Activated naive CD4-positive, alpha-beta T cell treated with anti-CD3 and anti-CD28 coated beads, Interleukin-2, amount 50 U/mL, for 72 hours (primary cell): ENCODE data around the gene NAT10. TPM values are rescaled to one million over a fixed set of nuclear protein-coding genes. Genes with fewer than 3 reads are reported as not detected.

Source experiments
- ATAC-seq, 2 donors: fragments of 150-1000 bp; cut with Tn5 transposase; 2 replicates each; pipeline ENCODE4 v1.10.0; 2021; ENCODE audit warnings: mild to moderate bottlenecking in 2 of 2, moderate library complexity in 2 of 2
- DNase-seq, 2 donors: peaks; one replicate each; pipeline ENCODE4 v3.0.0; 2021 to 2022; ENCODE audit warnings: low spot score in 2 of 2
- H3K27ac Mint-ChIP-seq, 2 donors: one replicate each; pipeline ENCODE4 v1.8.0; 2022; ENCODE audit warnings: mild to moderate bottlenecking in 2 of 2, mixed read lengths in 2 of 2
- H3K36me3 Mint-ChIP-seq, 2 donors: one replicate each; pipeline ENCODE4 v1.8.0; 2022; ENCODE audit warnings: mixed read lengths in 2 of 2
- H3K9me3 Mint-ChIP-seq, 2 donors: one replicate each; pipeline ENCODE4 v1.8.0; 2022; ENCODE audit warnings: mixed read lengths in 2 of 2
- total RNA-seq, 2 donors: library from RNA; stranded (reverse); gene quantifications; one replicate each; pipeline ENCODE4 v1.2.3, GENCODE V29; 2022

Gene NAT10
- total RNA-seq, 2 donors from 2014 or later: 53.9 to 154 TPM

DNA sequence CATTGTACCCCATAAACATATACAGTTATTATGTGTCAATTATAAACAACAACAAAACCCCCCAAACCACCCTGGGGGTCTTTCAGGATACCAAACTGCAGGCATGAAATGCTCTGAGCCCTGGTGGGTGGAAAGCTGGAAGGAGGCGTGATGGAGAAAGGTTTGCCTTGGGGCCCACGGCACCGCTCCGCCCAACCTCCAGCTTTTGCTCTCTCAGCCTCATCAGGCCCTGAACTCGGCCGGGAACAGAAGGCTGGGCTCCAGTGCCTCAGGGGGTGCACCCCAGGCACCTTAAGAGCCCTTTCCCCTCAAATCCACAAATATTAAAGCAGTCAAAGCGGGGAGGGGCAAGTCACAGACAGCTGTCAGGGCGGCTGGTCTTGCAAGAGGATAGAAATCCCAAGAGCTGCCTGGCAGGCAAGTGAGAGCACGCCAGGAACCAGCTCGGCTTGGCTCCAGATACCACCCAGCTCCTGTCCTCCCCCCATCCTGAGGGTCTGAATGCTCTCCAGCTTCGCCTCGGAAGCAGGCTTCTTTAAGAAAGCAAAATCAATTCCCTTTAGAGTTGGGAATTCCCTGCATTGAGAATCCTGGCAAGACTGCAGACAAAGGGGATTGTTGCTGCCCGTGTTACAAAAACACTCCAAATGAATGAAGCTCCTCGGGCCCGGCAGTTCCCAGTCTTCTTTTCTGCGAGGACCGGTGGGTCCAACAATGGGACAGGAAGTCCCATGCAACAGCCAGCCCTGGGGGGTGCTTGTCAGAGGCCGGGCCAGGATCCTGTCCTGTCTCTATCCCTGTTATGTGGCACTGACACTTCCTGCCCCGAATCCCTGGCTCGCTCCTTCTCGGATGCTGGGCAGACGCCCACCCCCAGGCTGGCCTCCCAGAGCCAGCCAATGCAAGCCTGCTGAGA is 80.8 kb downstream of the NAT10 start:
- Mint-ChIP-seq H3K9me3 (no peaks in the 10 kb centered on the region), H3K36me3 (no peaks in the 10 kb centered on the region), H3K27ac (no peak overlapping the region)
- ATAC-seq (no peak), DNase-seq (no peak)

DNA sequence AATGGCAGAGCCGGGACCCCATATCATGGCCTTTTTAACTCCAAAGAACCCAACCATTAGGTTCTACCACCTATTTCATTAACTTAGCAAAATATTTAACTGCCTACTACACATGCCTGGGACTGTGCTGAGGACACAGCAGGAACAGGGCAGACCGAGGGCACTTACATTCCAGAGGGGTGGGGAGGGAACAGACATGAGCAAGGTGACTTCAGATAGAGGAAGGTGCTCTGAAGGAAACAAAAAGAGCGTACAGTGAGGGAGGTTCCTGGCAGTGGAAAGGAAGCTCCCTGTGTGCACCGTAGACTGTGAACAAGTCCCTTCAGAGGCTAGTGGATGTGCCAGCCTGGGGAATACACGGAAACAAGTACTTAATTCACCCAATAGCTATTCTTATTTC is 82.8 kb downstream of the NAT10 start:
- ATAC-seq (no peak), DNase-seq (no peak)
- H3K27ac Mint-ChIP-seq: no peak overlapping the region
- no peaks in the 10 kb centered on the region for H3K36me3 Mint-ChIP-seq
- no peaks in the 10 kb centered on the region for H3K9me3 Mint-ChIP-seq

DNA sequence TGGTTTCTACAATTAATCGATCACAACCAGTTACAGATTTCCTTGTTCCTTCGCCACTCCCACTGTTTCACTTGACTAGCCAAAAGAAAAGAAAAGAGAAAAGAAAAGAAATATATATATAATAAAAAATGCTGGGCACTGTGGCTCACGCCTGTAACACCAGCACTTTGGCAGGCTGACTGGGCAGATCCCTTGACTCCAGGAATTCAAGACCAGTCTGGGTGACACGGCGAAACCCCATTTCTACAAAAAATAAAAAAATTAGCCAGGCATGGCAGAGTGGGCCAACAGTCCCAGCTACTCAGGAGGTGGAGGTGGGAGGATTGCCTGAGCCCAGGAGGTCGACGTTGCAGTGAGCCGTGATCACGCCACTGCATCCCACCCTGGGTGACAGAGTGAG is 83.8 kb downstream of the NAT10 start:
- ATAC-seq (no peak), DNase-seq (no peak)
- Mint-ChIP-seq H3K27ac (no peak overlapping the region), H3K9me3 (no peaks in the 10 kb centered on the region), H3K36me3 (no peaks in the 10 kb centered on the region)

DNA sequence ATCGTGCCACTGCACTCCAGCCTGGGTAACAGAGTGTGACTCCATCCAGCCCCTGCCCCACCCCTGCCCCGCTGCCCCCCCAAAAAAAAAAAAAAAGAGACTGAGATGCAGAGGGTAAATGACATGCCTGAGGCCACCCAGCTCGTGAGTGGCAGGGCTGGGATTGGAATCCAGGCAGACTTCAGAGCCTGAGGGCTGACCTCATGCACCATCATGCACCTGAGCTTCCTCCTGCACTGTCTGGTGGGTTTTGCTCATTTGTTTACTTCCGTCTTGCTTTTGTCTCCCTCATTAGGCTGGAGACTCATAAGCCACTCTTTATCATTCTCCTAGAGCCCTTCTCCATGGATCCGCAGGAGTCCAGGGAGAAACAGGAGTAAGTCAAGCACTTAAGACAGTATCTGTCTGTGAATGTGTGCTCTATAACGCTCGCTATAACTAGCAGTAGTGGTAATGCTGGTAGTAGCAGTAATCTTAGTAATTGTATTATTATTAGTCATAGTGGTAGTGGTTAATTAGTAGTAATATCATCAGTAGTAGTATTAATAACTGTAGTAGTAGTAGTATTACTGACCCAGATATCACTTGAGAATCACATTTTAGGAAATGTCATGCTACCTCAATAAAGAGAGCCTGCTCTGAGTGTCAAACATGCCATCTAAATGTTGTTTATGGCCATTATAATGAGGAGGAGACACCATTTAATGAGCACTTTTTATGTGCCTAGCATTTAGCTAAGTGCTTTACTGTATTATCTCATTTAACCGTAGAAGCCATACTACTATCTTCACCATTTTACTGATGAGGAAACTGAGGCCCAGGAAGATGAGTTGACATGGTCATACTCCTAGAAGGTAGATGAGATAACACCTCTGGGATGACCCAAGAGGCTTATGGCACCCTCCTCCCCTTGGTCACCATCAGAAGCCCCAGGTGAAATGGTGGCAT is 85.0 kb downstream of the NAT10 start:
- no peaks in the 10 kb centered on the region for H3K9me3 Mint-ChIP-seq
- DNase-seq (no peak), ATAC-seq (no peak)
- no peaks in the 10 kb centered on the region for H3K36me3 Mint-ChIP-seq
- no peak overlapping the region for H3K27ac Mint-ChIP-seq

DNA sequence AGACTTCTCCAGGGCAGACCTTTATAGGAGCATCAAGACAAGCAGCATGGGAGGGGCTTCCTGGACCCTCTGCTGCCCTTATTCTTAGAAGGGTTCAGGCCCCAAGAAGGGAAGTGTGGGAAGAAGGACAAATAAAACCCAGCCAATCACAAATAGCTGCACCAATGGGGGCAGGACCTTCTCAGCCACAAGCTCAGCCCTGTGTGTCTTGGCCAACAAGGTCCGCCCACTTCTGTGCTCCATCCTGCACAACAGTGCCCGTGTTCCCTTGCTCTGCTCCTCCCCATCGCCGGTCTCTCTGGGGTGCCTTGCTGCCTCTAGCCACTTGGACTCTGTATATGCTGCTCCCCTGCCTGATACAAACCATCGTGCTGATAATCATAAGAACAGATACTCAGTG is 86.1 kb downstream of the NAT10 start:
- Mint-ChIP-seq H3K27ac (no peak overlapping the region), H3K9me3 (no peaks in the 10 kb centered on the region), H3K36me3 (no peaks in the 10 kb centered on the region)
- DNase-seq: no peak
- ATAC-seq: no peak

DNA sequence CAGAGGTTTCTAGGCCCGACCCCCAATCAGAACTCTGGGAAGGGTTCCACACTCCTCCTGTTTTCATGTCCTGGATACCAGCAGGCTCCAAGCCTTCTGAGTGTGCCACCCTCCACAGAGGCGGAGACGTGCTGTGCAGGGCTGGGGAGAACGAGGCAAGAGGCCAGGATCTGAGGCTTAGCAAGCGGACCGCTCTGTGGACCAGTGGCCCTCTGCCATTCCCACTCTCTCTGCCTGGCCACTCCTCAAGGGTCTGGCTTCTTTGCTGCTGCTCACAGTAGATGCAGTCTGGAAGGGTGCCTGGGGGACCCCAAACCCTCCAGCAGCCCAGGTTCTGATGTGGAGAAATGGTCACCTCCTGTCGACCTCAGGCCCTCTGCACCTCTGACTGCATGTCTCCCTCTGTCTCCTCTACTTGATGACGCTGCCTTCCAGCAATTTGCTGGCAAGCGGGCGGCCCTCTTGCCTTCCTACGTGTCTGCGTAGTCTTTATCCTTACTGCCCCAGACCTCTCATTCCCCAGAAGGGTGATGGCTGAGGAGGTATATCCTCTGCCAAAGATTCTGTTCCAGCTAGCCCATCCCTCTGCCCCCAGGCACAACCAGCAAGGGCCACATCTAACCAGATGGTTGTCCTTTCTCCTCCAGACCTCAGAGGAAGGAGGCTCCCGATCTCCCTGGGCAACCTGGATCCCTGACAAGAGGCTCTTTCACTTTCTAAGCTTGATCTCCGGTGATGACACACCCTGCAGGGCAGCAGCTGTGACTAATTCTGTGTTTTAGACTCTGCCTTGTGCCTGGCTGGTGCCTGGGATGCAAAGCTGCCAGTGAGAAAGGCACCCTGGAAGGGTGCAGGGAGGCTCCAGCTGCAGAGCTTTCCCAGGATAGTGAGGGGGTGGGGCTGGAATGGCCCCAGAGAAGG is 87.3 kb downstream of the NAT10 start:
- DNase-seq (no peak), ATAC-seq (peak; percentile 40 to 88)
- H3K36me3 Mint-ChIP-seq: no peaks in the 10 kb centered on the region
- no peak overlapping the region for H3K27ac Mint-ChIP-seq
- no peaks in the 10 kb centered on the region for H3K9me3 Mint-ChIP-seq

DNA sequence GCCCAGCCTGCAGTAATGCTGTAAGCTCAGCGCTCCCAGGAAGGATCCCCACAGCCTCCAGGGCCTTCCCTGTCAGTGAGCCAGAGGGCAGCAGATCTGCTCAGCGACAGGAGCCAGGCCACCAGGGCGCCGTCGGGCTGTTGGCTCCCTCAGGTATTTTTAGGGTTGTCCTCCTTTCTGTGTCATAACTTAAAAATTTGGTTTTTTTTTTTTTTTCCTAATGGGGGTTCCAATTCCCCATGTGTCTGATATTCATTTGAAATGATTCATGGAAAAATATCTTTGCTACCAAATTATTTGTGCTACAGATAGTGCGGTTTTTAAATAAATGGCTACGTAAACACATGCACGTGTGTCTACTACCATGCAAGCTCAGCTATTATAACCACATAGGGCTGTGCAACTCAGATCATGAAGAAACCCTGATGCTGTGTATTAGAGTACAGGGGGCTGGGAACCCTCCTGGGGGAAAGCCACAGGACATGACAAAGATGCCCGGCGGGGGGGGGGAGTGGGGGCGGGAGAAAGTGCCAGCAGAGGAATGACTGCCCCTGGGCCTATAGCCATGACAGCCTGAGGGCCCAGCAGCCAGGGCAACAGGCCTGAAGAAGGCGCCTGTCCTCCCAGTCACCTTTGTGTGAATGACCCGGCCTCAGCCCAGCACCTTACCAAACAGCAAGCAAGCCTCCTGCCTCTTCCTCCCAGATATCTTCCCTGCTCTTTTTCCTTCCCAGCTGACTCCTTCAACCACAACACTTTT is 89.3 kb downstream of the NAT10 start:
- Mint-ChIP-seq H3K36me3 (no peaks in the 10 kb centered on the region), H3K27ac (no peak overlapping the region), H3K9me3 (no peaks in the 10 kb centered on the region)
- ATAC-seq: no peak
- DNase-seq: no peak

Other genes starting within 250 kb of the NAT10 start
- gene LMO2, start 213.6 kb upstream of the NAT10 start, total RNA-seq: not detected
- 100 to 1,000 TPM; 191 to 241 TPM for gene CAPRIN1, start 53.9 kb upstream of the NAT10 start, total RNA-seq